ENCODE results near the gene IL36B.
A peak's percentile ranks its signal among the peaks of the same experiment; 100 is the strongest.
"Not testable (repeated sequence)": the region's sequence is repeated elsewhere in the genome, so short reads cannot be mapped to it uniquely, and the experiment has no call there.

Gene IL36B

GRCh38 chr2:113052396-113052917 is at the start of gene IL36B:
IL36B (minus strand) TSS chr2:113052867.
- no peak for DNase-seq
- in situ Hi-C loops (cut with MboI; ENCODE audit: low pct_unique_long_range_greater_than_20kb, low sequenced_read_pairs), result no loop called here

DNA sequence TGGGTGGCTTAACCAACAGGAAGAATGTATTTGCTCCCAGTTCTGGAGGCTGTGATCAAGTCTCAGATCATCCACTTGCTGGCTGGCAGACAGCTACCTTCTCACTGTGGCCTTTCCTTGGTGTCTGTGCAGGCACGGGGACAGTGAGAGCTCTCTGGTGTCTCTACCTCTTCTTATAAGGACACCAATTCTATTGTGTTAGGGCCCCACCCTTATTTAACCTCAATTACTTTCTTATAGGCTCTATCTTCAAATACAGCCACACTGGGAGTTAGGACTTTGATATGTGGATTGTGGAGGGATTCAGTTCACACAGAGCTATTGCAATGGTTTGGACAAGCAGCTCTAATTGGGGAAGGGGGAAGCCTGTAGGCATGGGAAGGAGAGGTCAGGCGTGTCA is 49.5 kb upstream of the IL36B start:
- DNase-seq, result no peak
- in situ Hi-C loops (cut with MboI; ENCODE audit: low pct_unique_long_range_greater_than_20kb, low sequenced_read_pairs), result no loop called here

DNA sequence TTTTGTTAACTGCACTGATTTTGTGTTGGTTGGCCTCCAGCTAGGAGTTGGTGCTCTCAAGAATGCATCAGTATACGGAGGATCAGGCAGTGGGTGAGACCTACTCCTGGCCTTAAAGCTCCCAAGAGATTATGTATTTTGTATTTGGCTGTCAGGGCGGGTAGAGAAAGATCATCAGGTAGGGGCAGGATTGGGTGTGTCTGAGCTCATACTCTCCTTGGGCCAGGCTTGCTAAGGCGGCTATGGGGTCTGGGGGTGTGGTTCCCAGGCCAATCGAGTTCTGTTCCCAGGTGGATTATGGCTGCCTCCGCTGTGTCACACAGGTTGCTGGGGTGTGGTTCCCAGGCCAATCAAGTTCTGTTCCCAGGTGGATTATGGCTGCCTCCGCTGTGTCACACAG is 45.9 kb upstream of the IL36B start:
- no peak for DNase-seq
- in situ Hi-C loops (cut with MboI; ENCODE audit: low pct_unique_long_range_greater_than_20kb, low sequenced_read_pairs), result no loop called here

DNA sequence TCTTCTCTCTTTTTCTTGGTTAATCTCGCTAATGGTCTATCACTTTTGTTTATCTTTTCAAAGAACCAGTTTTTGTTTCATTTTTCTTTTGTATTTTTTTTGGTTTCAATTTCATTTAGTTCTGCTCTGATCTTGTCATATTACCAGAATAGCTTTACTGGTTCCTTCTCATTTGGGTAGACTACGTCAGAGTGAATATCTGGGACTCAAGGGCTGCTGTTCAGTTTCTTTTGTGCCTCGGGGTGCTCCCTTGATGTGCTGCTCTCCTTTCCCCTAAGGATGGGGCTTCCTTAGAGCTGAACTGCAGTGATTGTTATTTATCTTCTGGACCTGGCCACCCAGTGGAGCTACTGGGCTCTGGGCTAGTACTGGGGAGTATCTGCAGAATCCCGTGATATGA is 45.4 kb upstream of the IL36B start:
- in situ Hi-C loops (cut with MboI; ENCODE audit: low pct_unique_long_range_greater_than_20kb, low sequenced_read_pairs), result no loop called here
- no peak for DNase-seq

- DNase-seq; in situ Hi-C loops (cut with MboI; ENCODE audit: low pct_unique_long_range_greater_than_20kb, low sequenced_read_pairs): not testable (repeated sequence)
These were observed 44.4 kb upstream of the IL36B start for GRCh38 chr2:113096842-113097618.

- DNase-seq; in situ Hi-C loops (cut with MboI; ENCODE audit: low pct_unique_long_range_greater_than_20kb, low sequenced_read_pairs): not testable (repeated sequence)
These were observed 43.6 kb upstream of the IL36B start for GRCh38 chr2:113096306-113096705.

GRCh38 chr2:113093613-113093977 is 40.9 kb upstream of the IL36B start:
- in situ Hi-C loops (cut with MboI; ENCODE audit: low pct_unique_long_range_greater_than_20kb, low sequenced_read_pairs), result no loop called here
- no peak for DNase-seq

- in situ Hi-C loops (cut with MboI; ENCODE audit: low pct_unique_long_range_greater_than_20kb, low sequenced_read_pairs), result no loop called here
- DNase-seq, result no peak
These were observed 40.4 kb upstream of the IL36B start for GRCh38 chr2:113092864-113093612.

- DNase-seq, result no peak
- in situ Hi-C loops (cut with MboI; ENCODE audit: low pct_unique_long_range_greater_than_20kb, low sequenced_read_pairs), result no loop called here
These were observed 38.7 kb upstream of the IL36B start for GRCh38 chr2:113091231-113091896.

DNA sequence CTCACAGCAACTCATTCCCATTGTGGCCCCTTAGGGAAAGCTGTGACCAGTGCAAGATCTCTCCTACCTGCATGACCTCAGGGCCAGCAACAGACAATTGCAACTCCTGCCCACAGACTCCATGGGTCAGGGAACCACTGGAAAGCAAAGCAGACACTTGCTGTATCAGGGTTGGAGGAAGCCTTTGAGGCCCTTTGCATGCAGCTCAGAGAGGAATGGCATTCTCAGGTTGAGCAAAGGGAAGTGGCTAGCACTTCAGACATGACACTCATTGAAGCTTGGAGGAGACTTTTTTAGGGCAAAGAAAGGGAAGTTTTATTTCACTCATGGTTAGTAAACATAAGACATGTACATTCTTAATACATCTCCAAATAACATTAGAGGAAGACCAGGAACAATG is 37.2 kb upstream of the IL36B start:
- in situ Hi-C loops (cut with MboI; ENCODE audit: low pct_unique_long_range_greater_than_20kb, low sequenced_read_pairs), result no loop called here
- no peak for DNase-seq

DNA sequence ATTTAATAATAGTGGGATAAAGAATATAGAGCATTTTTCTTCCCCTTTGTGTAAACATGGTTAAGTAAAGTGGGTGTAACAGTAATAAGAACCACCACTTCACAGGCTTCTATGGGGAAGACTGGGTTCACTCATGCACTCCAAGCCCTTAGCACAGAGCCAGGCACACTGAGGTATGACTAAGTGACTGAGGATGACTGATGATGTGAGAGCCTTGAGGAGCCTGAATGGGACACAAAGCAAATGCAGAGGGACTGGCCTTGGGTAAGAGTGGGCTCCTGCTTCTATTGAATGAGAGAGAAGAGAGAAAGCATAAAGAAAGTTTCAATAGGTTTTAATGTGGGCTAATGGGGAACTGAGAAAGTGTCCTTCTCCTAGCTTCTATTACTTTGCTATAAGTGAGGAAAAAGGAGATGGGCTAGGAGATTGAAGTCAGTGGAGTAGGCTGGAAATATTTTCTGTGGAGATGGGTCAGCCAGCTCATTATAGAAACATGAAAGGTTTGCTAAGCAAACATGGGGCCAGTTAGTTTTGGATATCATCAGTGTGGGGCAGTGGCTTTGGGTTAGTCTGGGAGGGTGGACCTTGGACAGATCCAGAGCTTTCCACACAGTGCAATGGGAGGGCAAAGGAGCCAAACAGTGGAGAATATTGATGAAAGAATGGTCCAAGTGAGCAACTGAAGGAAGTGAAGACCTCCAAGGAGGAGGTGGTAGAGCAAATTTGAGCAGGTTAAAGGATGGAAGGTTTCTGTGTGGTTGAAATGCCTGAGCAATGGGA is 35.7 kb upstream of the IL36B start:
- in situ Hi-C loops (cut with MboI; ENCODE audit: low pct_unique_long_range_greater_than_20kb, low sequenced_read_pairs), result no loop called here
- no peak for DNase-seq

DNA sequence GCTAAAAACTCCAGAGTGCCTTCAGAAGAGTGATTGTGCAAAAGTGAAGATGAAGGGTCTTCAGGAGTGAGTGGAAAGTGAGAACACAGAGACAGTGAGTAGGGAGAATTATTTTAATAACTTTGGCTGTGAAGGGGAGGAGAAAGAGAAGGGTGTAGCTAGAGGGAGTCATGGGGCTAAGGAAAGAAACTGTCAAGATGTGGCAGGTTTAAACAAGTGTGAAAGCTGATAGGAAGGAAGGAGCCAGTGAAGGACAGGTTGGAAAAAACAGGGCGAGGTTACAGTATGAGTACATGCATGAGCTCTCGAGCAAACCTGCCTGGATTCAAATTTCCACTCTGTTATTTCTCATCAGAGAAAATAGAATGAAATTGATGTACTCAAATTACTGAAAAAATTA is 32.9 kb upstream of the IL36B start:
- no peak for DNase-seq
- in situ Hi-C loops (cut with MboI; ENCODE audit: low pct_unique_long_range_greater_than_20kb, low sequenced_read_pairs), result no loop called here

GRCh38 chr2:113084249-113085000 is 31.8 kb upstream of the IL36B start:
- in situ Hi-C loops (cut with MboI; ENCODE audit: low pct_unique_long_range_greater_than_20kb, low sequenced_read_pairs), result no loop called here
- DNase-seq, result peak; percentile 32

DNA sequence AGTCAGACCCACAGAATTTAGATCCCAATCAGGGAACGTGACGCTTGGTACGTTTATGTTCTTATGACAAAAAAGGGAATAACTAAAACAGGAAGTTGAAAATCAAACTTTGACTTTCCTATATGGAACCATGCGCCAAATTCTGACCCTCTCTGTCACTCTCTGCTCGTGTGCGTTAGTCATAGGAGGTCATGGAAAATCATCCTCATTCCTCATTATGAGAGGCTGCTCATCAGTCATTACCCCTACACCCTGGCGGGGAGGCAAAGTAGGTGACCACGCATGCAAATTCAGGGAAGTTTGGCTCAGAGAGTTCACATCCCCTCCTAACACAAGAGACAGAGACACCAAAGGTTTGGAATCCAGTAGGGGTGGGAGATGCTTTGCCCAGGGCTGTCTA is 30.6 kb upstream of the IL36B start:
- peak; percentile 18 for DNase-seq
- in situ Hi-C loops (cut with MboI; ENCODE audit: low pct_unique_long_range_greater_than_20kb, low sequenced_read_pairs), result no loop called here

- in situ Hi-C loops (cut with MboI; ENCODE audit: low pct_unique_long_range_greater_than_20kb, low sequenced_read_pairs), result no loop called here
- no peak for DNase-seq
These were observed 29.0 kb upstream of the IL36B start for GRCh38 chr2:113081488-113082210.

GRCh38 chr2:113080134-113080533 is 27.5 kb upstream of the IL36B start:
- in situ Hi-C loops (cut with MboI; ENCODE audit: low pct_unique_long_range_greater_than_20kb, low sequenced_read_pairs), result no loop called here
- DNase-seq, result peak; percentile 61

DNA sequence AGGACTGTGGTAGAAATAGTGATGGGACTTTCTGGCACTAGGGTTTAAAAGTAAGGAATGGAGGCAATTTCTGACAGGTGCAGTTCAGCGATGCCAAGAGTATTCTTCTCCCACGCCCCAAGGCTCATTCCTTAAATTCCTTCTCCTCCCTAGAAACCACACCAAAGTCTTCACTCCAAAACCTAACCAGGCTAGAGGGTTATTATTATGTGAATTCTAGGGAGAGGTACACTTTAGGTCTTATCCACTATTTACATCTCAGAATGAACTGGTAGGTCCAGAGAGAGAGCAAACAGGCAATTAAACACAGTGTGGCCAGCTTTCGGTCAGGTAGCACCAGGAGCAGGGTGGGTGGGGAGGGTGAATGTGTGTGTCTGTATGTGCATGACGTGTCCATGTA is 26.5 kb upstream of the IL36B start:
- DNase-seq, result no peak
- in situ Hi-C loops (cut with MboI; ENCODE audit: low pct_unique_long_range_greater_than_20kb, low sequenced_read_pairs), result no loop called here

GRCh38 chr2:113078350-113078839 is 25.7 kb upstream of the IL36B start:
- in situ Hi-C loops (cut with MboI; ENCODE audit: low pct_unique_long_range_greater_than_20kb, low sequenced_read_pairs), result no loop called here
- no peak for DNase-seq
